RPMI7951 (cell line): ENCODE results near the gene COX4I1. TPM values are rescaled to one million over a fixed set of nuclear protein-coding genes. Genes with fewer than 3 reads are reported as not detected.
"Not testable (repeated sequence)": the region's sequence is repeated elsewhere in the genome, so short reads cannot be mapped to it uniquely, and the experiment has no call there.

Experiments
- DNase-seq: peaks from one replicate; pipeline ENCODE4 v3.0.0-alpha.2; 2012; ENCODE audit warnings: low read depth
- total RNA-seq: library from RNA; depleted of rRNA; stranded (reverse); fragments of >200 nt; shearing (Covaris generic); gene quantifications from 2 replicates; pipeline ENCODE4 v1.2.3, GENCODE V29; 2014

Gene COX4I1
- total RNA-seq, 1 experiment from 2014 or later = 560 TPM

DNA sequence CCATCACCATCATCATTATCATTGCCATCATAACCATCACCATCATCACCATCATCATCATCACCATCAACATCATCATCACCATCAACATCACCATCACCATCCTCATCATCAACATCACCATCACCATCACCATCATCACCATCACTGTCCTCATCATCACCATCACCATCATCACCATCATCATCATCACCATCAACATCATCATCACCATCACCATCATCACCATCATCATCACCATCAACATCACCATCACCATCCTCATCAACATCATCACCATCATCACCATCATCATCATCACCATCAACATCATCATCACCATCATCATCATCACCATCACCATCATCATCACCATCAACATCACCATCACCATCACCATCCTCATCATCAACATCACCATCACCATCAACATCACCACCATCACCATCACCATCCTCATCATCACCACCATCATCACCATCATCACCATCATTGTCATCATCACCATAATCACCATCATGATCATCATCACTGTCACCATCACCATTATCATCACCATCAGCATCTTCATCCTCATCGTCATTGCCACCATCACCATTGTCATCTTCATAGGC lies 23.9 kb downstream of the COX4I1 start:
- no peak for DNase-seq

- no peak for DNase-seq
Measured at GRCh38 chr16:85824161-85825135, 25.0 kb downstream of the COX4I1 start.

GRCh38 chr16:85825326-85825725 lies 25.8 kb downstream of the COX4I1 start:
- DNase-seq = no peak

GRCh38 chr16:85826686-85827247 lies 27.3 kb downstream of the COX4I1 start:
- no peak for DNase-seq

- DNase-seq = no peak
Measured at GRCh38 chr16:85828166-85828565, 28.7 kb downstream of the COX4I1 start.

DNA sequence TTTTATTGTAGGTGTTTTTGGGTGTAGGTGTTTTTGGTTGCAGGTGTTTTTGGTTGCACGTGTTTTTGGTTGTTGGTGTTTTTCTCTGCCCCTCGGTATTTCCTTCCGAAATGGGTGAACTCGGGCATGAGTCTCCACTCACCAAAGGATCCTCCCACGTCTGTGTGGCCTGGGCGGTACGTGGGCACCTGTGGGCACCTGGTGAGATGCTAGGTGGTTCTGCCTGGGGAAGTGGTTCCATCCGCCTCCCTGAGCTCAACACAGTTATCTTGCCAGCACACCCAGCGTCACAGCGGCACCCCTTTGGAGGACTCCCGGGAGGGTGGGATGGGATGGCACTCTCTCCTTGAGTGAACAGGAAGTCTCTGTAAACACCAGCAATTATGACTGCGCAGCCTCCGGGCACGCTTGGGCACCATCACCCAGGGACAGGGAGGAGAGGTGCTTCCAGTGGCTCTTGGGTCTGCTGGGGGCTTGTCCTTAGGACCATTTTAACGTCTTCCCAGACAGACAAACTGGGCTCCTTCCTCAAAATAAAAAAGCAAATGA lies 29.8 kb downstream of the COX4I1 start:
- no peak for DNase-seq

- DNase-seq = no peak
Measured at GRCh38 chr16:85829751-85830445, 30.4 kb downstream of the COX4I1 start.

- DNase-seq = no peak
Measured at GRCh38 chr16:85830821-85831220, 31.3 kb downstream of the COX4I1 start.

GRCh38 chr16:85832570-85833218 lies 33.2 kb downstream of the COX4I1 start:
- DNase-seq = no peak

GRCh38 chr16:85833219-85833920 lies 33.9 kb downstream of the COX4I1 start:
- no peak for DNase-seq

DNA sequence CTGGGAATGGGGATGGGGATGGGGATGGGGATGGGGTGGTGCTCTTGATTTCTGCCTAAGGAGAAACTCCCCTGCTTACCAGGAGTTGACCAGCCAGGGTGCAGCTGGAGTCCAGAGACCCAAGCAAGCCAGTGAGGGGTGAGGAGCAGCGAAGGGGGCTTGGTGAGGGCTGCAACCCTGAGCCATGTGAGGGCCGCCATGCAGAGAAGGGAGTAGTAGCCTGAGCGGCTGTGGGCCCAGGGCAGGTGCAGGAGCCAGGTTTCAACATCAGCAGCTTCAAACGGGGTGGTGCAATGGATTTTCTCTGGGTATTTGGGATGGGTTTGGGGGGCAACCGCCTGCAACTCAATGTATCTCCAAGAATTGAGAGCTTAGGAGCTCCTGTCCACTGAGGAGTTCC lies 35.2 kb downstream of the COX4I1 start:
- DNase-seq = no peak

DNA sequence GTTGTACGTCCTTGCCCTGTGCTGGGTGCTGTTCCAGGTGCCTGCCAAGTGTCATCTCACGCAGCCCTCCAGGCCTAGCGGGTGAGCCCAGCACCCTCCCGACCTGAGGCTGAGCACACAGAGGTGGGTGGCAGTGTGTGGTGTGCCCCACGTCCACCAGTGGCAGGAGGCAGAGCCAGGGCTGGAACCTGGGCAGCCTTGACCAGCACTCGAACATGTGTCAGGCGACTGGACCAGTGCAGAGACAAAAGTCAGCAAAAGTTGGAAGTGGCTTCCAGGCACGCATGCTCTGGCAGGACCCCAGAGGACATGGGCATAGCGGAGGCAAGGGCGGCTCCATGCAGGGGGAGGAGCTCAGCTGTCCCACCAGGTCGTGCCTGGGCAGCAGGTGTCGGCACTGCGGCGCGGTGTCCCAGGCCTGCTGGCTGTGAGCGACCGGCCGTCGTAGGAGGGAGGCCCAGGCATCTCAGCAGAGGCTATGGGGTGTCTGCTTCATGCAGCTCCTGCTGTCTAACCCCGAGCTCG lies 35.8 kb downstream of the COX4I1 start:
- no peak for DNase-seq

DNA sequence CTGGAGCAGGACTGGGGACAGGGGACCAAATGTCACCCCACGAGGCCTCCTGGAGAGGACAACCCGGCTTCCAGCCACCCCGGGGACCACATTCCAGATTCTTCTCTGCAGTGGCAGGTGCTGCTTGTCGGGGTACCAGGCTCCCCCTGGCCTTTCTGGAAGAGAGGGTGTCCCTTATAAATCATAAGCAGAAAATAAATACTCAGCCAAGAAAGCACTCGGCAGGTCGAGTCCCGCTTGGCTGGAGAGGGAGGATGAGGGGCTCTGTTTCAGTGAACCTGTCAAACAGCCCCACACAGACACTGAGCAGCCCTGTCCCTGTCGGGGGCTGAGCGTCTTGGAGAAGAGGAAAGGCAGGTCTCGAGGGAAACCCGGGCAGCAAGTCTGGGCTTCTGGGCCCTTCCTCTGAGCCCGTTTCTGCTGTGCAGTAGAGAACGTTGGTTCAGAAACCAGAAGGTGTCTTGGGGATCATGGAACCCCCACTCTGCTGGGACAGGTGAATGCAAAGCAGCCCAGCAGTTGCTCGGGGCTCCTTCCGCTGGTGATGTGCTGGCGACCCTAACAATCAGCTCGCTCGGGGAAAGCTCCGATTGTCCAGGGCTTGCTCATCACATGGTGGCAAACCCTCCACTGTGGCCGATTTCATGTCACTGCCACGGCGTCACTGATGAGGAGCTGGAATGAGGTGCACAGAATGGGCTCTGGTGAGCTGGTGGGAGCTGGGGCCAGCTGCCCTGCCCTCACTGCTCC lies 36.6 kb downstream of the COX4I1 start:
- no peak for DNase-seq

- DNase-seq = no peak
Measured at GRCh38 chr16:85836706-85837582, 37.4 kb downstream of the COX4I1 start.

- DNase-seq = not testable (repeated sequence)
Measured at GRCh38 chr16:85837654-85838053, 38.2 kb downstream of the COX4I1 start.

GRCh38 chr16:85838381-85838780 lies 38.9 kb downstream of the COX4I1 start:
- no peak for DNase-seq

GRCh38 chr16:85838876-85839585 lies 39.5 kb downstream of the COX4I1 start:
- no peak for DNase-seq

DNA sequence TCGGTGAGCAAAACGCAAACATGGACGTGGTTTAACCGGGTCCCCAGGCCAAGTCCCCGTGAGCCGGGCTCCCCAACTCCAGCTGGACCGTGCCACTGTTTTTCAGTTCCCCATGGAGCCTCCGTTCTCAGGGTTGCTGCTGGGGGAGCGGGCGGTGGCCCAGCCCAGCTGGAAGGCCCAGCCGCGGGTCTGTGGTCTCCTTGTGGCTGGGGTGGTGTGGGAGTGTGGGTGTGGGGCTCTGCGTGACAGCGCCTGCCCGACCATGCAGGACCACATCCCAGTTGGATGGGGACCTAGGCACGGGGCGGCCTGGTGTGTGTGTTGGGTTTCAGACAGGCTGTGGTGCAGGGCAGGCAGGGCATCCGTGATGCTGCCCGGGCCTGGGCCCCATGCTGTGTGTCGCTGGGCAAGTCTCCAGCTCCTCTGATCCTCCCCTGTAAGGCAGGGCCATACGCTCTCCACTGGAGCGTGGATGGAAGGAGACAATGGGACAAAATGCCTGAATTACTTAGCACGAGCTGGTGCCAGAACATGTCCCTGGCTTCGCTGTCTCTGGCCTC lies 40.3 kb downstream of the COX4I1 start:
- no peak for DNase-seq
